T-helper 2 cell treated with Interferon-gamma antibody and Interleukin-4, amounts not matched to agents 100 ng/mL and 5 ng/mL, for 36 hours (primary cell): Measurements from ENCODE around the gene SLC5A10. TPM values are rescaled to one million over a fixed set of nuclear protein-coding genes. Genes with fewer than 3 reads are reported as not detected.

ENCODE experiments used
- intact Hi-C: fragments of 100-400 bp; cut with micrococcal nuclease; formaldehyde crosslinking; loops from one replicate; pipeline ENCODE4 v1.15.1; 2023
- total RNA-seq: library from RNA; stranded (reverse); gene quantifications from 2 replicates; pipeline ENCODE4 v1.2.3, GENCODE V29; 2022

Gene SLC5A10
- total RNA-seq, 1 donor from 2014 or later, result not detected

DNA sequence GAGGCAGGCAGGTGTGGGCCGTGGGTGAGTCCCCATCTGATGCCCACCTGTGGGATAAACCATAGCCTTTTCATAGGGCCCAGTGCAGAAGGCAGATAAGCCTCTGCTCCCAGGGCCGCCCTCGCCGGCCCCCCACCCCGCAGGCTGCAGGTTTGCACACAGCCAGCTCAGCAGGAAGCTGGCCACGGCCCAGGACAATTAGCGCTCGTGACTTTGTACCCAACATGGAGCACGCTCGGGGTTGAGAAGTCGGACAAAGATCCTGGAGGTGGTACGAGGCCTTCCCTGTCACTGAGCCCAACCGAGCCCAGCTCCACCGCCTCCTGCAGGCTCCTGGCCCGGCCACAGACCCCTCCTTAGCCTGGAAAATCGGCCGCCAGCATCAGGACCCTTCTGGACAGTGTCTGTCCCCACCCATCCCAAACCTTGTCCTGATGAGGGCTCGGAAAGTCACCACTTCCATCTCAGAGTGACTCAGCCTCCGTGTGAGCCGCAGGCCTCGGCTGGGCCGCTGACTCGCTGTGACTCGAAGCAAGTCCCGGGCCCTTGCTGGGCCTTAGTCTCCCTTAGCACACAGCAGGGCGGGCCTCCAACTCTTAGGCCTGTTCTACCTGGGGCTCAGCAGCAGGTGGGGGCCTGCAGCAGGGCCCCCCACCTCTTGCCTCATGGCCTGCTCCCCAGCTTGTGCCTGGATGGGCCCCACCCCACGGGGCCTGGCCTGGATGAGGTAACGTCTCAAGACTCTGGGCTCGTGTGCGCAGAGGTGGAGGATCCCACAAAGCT, 29.9 kb downstream of the SLC5A10 start:
- intact Hi-C loops, result no loop called here

DNA sequence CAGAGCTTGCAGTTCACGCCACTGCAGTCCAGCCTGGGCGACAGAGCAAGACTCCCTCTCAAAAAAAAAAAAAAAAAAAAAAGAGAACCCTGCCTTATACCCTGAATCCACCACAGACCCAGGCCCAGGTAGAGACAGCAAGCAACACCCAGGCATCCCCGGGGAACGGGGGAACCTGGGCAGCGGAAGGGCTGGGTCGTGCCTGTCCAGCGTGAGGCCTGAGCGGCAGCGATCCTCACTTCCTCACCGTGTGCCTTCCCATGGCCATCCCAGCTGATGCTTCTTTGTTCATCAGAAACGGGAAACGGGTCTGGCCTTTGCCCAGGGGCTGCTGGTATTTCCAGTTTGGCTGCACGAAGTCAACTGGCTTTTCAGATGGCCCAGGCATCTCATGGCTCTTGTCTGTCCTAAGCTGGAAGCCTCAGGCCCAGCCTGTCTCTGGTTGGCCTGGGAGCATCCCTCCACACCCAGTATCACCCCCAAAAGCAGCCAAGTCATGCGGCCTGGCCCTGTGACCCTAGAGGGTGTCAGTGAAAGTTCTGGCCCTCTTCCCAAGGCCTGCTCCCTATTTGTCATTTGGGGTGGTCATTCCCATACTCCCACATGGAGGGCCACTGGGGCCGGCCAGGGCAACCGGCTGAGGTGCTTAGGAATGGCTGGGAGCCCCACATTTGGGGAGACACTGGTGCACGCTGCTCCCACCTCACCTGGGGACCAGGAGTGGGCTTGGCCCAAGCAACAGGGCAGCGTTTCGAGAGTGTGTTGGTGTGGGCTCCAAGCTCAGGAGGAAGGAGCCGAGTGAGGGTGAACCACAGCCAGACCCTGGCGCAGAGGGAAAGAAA, 32.5 kb downstream of the SLC5A10 start:
- intact Hi-C loops, result no loop called here

DNA sequence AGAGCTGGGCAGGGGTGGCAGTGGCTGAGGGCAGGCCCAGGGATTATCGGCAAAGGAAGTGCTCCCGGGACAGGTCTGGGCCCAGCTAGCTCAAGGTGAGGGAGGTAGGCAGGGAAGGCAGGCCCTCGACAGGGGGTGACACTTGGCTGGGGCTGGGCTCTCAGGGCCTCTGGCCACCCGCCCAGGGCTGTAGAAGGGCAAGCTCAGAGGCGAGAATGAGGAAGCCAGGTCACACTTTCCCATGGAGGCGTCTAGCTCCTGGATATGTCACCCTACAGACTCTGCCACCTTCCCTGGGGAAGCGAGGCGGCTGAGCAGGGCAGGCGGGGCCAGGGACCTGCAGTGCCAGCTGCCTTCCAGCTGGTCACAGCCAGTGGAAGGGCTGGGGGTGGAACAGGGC, 33.5 kb downstream of the SLC5A10 start:
- intact Hi-C loops, result no loop called here

DNA sequence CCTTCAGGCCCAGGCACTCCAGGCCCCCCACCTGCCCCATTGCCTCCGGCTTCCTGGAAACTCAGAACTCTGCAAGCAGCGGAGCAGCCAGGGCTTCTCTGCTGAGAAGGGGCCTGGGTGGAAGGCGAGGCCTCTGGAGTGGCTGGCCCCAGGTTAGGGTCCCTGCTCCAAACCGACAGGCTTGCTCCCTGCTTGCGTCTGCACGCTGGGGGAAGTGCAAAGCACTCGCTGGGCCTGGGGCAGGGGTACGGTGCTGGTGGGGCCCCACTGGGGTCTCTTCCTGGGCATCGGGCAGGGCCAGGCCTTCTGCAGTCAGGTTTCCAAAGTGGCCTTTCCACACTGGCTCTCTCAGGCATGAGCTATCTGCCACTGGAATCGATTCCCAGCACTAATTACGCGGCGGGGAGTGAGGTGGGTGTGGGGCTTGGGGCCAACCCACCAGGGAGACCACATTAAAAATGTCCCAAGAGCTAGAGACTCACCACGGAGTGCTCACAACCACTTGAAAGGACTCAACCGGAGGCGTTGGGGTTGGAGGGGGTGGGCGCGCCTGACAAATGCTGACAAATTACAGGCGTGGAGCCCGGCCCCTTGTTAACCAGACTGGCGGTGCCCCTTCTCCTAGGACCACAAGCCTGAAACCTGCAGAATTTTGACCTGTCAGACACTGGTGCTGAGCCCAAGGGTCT, 34.7 kb downstream of the SLC5A10 start:
- intact Hi-C loops, result no loop called here

DNA sequence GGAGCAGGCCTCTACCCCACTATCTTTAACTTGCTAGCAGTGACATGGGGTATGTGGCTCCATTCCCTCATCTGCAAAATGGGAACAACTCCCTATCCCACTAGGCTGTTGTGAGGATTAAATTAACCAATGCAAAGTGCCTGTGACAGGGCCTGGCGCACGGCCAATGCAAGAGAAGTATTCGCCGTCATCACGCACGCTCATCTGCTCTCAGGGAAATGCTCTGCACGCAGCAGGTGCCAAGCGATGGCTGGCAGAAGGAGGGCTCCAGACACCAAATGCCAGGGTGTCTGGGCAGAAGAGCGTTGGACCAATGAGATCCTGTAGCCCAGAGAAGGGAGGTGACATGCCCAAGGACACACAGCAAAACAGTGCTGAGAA, 35.3 kb downstream of the SLC5A10 start:
- intact Hi-C loops, result no loop called here

DNA sequence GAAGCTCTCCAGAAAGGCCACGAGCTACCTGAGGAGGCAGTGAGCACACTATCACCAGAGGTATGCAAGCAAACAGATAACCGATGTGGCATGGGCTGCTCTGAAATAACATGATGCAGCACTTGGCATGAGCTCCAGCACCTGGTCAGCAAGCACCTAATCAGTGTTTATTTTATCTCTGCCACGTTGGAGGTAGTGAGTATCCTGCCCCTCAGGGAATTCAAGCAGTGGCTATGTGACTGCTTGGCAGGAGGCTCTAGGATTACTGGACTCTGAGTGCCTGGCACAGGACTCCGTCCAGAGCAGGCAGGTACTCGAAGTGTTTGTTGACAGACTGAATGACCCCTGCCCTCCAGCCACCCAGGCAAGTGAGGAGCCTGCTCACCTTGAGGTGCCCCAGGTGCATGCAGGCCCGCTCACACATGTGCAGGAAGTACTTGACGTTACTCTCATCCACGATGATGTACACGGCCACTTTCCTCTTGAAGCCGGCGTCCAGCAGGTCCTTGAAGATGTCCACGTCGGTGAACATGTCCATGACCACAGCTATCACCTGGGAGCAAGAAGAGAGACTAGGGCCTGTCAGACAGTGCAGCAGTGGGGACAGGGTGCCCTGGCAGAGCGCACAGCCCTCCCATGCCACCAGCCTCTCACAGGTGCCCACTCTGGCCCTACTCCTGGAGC, 36.0 kb downstream of the SLC5A10 start:
- intact Hi-C loops, result no loop called here

DNA sequence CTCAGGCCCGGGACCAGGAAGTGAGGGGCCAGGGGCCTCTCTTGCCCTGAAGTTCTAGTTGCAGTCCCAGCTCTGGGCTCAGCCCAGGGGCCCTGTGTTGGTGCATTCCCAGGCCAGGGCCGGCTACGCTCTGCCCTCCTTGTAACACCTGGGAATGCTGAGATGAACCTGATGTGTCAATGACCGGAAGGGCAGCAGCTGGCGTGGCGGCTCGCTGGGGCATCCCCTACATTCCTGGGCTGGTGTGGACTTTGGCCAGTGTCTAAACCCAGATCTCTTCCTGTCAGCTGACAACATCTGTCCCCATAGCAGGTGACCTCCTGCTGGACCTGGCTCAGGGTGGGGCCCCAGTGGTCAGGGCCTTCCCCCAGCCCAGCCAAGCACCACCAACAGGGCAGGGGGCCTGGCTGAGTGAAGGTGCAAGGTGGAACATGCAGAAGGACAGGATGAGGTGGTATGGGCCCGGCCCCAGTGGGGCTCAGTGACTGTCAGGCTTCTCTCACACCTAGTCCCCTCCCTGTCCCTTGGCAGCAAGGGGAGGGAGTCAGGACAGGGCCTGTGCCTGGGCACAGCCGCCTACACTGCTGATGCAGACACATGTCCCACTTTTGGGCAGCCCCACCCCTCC, 36.7 kb downstream of the SLC5A10 start:
- intact Hi-C loops, result no loop called here

DNA sequence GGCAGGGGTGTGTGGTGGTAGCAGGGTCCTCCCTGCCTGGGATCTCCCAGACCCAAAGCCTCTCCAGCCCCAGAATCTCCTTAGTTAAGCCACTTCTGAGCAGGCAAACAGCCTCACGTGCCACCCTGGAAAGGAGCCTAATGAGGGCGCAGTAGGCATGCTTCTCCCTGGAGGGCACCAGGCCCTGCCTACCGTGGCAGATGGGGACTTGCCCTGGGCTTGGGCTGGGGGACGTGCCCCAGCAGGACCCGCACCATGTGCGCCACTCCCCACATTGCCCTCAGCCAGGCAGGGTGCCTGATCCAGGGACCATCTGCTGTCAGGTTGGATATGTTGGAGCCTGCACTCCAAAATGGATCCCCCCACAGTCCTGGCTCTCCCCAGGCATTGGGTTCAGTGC, 38.4 kb downstream of the SLC5A10 start:
- intact Hi-C loops, result no loop called here

DNA sequence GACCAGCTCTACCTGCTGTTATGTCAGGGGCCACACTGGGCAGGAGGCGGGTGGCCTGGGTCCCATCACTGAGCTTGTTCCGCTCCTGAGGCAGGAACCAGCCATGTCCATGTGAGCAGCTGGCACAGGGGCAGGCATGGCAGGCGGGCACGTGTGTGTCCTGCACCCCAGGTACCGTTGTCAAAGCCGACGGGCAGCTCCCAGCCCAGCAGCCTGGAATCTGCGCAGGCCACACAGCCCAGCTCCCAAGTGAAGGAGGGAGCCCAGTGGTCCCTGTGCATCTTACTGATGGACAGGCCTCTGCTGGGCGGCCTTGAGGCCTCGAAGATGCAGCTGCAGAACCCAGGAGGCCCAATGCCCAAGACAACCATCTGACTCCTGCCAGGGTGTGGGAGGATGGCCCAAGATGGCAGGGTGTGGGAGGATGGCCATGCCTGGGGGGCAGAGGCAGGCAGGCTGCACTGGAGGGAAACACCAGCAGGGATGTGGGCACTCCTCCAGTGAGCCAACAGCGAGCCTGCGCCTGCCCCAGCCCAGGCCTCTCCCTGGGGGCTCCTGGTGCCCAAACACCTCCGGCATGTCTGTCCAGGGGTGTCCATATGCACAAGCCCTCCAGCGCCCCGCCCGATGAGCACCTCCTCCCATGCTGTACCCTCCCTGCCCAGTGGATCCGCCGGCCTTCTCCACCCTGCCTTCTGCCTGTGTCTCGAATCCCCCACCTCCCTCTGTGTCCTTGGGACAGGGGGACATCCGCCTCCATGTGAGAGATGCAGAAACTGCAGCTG, 39.8 kb downstream of the SLC5A10 start:
- intact Hi-C loops, result no loop called here

DNA sequence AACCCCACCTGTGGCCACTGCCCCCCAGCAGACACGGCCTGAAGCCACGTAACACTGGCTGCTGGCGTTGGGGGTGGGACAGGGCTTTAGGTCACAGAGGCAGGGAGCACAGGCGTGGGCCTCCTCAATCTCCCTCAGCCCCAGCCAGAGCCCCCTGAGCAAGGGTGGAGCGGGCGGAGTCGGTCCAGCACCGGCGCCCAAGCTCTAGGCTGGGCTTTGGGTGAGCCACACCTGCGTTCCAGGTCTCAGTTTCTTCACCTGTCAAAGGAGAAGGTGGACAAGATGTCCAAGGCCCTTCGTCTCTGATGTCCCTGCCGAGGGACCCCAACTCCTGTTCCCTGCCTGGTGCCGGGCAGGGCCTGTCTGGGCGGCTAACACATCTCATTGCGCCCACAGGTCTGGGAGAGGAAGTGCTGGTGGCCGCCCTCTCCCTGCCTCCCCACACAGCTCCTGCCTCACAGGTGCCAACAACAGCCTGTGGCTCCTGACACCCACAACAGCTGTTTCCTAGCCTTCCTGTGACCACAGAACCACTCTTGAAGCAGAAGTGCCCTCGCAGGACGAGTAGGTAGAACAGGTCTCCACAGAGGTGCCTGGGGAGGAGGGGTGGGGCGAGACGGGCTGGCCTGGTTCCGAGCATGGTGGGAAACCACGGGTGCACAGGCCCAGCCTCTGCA, 40.6 kb downstream of the SLC5A10 start:
- intact Hi-C loops, result no loop called here

DNA sequence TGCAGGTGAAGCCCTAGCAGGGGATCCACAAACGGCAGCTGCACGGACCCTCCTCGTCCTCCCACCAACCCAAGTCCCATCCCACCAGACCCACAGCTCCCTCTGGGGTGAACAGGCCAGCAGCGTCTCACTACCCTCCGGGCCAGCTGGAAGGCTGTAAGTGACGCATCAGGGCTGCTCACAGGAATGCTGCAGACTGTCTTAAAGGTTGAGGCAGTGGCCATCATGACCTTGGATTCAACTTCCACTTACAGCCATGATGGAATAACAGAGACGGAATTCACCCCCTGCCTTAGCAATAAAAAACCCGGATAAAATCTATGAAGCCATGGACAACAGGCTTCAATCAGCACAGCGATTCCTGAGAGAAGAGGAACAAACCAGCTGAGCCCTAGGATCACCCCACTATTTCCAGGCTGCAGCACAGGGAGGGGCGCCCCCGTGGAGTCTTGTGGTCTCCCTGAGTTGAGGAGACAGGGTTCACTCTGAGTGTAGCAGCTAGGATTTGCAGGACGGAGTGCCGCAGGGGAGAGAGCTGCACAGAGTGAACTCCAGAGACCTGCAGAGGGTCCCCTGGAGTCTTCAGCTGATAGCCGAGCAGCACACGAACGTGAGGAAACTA, 42.1 kb downstream of the SLC5A10 start:
- intact Hi-C loops, result no loop called here

DNA sequence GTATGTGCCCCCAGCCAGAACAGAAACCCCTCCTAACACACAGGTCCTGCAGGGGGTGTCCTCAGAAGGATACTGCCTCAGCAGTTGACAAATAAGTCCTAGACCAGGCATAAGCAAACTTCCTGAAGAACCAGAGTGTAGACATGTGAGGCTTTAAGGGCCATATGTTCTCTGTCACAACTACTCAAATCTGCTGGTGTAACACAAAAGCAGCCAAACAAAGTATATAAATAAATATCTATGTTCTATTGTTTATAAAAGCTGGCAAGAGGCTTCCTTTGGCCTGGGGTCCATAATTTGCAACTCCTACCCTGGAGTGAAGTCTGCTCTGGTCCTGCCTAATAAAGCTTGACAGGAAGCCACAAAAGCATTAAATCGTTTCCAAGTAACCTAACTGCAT, 42.7 kb downstream of the SLC5A10 start:
- intact Hi-C loops, result no loop called here

DNA sequence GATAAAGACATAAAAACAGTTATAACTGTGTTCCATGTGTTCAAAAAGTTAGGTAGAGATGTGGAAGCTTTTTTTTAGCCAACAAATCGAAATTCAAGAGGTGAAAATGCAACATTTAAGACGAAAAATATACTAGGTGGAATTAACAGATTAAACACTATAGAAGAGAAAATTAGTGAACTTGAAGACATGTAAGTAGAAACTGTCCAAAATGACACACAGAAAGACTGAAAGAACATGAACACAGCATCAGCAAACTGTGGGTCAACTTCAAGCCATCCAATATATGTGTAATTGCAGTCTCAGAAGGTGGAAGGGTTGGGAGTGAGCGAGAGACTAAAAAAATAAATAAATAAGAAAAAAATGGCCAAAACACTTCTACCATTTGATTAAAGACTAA, 43.3 kb downstream of the SLC5A10 start:
- intact Hi-C loops, result no loop called here

DNA sequence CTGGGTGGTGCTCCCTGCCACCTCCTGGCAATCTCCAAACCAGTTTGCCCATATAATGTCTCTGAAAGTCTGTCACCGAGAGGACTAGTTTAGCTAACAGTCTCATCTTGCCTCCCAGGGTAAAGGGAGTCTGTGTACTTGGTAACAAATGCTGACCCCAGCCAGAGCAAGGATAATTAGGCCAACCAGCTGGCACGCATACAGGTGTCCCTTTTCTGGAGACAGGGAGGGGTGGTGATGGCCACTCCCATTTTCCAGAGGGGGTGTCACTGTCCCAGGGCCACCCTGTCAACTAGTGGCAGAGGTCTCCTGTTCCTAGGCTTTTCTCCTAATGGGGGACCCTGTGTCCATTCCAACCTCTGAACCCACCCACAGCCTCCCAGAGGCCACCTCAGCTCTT, 44.5 kb downstream of the SLC5A10 start:
- intact Hi-C loops, result no loop called here

DNA sequence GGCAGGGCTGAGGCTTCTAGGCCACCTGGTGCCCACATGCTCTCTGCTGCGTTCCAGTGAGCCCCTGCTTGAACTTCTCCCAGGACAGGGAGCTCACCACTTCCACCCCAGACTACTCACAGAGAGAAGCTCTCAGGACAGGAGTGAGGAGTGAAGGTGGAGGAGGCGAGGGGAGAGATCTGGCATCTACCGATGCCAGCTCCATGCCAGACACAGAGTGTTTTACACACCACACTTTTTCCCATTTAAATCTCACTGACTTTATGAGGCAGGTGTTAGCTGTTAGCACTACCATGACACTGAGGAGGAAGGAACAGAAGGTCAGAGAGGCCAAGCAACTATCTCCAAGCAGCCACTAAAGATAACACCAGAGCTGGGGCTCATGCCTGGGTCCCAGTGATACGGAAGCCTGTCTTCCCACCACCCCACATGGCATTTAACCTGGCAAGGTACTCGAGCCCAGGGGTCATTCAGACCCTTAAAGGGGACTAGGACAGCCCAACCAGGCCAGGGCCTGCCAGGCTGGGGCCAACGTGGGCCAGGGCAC, 45.8 kb downstream of the SLC5A10 start:
- intact Hi-C loops, result no loop called here

DNA sequence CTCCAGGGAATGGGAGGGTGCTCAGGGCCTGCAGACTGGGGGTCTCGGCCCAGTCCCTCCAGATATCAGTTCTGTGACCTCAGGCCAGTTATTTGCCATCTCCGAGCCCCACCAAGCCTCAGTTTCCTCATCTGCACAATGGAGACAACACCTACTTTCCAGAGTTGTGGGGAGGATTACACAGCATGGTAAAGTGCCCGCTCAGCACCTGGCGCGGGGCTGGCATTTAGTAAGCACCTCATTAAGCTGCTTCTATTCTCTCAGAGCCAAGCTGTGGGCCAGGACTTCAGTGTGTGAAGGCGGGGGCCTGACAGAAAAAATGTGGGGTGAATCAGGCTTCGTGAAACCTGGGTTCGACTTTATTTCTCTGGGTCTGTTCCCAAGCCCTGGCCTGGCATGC, 47.4 kb downstream of the SLC5A10 start:
- intact Hi-C loops, result no loop called here

DNA sequence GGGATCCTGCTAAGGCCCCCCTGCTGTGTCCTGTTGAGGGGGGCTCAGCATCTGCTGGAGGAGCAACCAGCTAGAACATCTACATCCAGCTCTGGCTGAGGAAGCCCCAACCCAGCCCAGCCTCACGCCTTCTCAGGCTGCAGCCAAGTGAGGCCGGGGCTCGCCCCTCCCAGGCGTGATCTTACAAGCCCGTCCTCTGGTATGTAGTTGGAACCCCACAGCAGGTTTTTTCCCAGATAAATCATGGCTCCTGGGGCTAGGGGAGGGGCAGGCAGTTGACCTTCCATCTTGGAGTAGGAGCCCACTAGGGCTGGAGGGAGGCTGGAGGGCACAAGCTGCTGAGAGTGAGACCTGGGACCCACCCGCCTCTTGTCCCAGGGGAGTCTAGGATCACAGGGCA, 47.9 kb downstream of the SLC5A10 start:
- intact Hi-C loops, result loop anchor here (10.0 kb wide), 1 partner anchor 775 kb away; the partner anchor contains the start of gene LLGL1

DNA sequence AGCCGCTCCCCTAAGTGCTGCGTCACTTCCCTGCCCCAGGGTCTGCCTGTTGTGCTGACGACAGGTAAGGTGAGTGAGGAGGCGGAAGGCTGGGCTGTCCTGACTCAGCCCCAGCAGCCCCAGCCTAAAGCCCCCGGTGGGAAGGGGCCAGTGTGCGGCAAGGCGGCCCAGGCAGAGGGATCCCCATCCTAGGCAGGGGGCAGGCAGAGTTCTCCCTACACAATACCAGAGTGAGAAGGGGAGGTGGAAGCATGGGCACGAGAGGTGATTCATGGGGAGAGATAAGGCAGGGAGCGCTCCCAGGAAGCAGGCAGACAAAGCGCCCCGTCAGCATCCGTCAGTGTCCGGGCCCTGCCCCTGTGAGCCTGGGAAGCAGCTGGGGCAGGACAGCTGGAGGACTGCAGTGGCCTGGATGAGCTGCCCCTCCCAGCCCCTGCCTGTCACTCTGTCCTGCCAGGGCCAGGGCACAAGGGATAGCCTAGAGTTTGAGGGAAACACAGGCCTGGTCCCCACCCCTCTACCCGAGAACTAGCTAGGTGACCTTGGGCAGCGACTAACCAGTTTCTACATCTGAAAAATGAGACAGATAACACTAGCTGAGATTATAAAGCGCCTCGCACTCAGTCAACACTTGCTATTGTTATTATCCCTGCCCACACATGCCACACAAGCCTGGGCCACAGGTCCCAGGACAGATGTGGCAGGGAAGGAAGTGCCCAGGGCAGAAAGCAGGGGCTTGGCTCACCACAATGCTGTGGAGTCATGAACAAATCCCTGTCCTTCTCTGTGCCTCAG, 48.8 kb downstream of the SLC5A10 start:
- intact Hi-C loops, result loop anchor here (10.0 kb wide), 1 partner anchor 776 kb away; the partner anchor contains the start of gene LLGL1
